Gastroesophageal sphincter (tissue), 4 donors: ENCODE results near the gene DLK2. TPM values are rescaled to one million over a fixed set of nuclear protein-coding genes. Genes with fewer than 3 reads are reported as not detected.
"Not testable (repeated sequence)": the region's sequence is repeated elsewhere in the genome, so short reads cannot be mapped to it uniquely, and the experiment has no call there.

Experiments
- ATAC-seq: fragments of 150-250 bp; one replicate; pipeline ENCODE4 v1.9.1; 2016; ENCODE audit warnings: mild to moderate bottlenecking, moderate library complexity
- H3K27ac ChIP-seq, 4 donors: fragments of 200-600 bp; sonication (generic) in 3 of 4; 1 replicate in 3 of 4; 2 replicates in 1 of 4; pipeline ENCODE4 v1.5.1; 2016 to 2019
- H3K27me3 ChIP-seq: fragments of 200-600 bp; sonication (generic); one replicate; pipeline ENCODE4 v1.5.1; 2019
- H3K36me3 ChIP-seq, 2 donors: fragments of 200-600 bp; sonication (generic); one replicate each; pipeline ENCODE4 v1.5.1; 2019; ENCODE audit warnings: control low read depth in 1 of 2
- H3K4me1 ChIP-seq, 3 donors: fragments of 200-600 bp; sonication (generic); 1 replicate in 2 of 3; 2 replicates in 1 of 3; pipeline ENCODE4 v1.5.1; 2016 to 2019; ENCODE audit warnings: control low read depth in 2 of 3
- H3K4me3 ChIP-seq, 2 donors: fragments of 200-600 bp; sonication (generic); one replicate each; pipeline ENCODE4 v1.5.1; 2019; ENCODE audit warnings: mild to moderate bottlenecking in 1 of 2, moderate library complexity in 1 of 2
- H3K9me3 ChIP-seq, 3 donors: fragments of 200-600 bp; sonication (generic); one replicate each; pipeline ENCODE4 v1.5.1; 2017 to 2019; ENCODE audit warnings: control low read depth in 2 of 3
- EP300 ChIP-seq: sonication (generic); formaldehyde crosslinking; IDR thresholded peaks from one replicate; pipeline ENCODE4 v1.6.1; 2017; ENCODE audit warnings: antibody characterized with exemption, mild to moderate bottlenecking
- POLR2A ChIP-seq, 2 donors: fragments of 450-650 bp; IDR thresholded peaks; one replicate each; pipeline ENCODE4 v1.6.1; 2017; ENCODE audit warnings: antibody characterized with exemption in 2 of 2, mild to moderate bottlenecking in 2 of 2, moderate library complexity in 1 of 2
- POLR2AphosphoS5 ChIP-seq: sonication (generic); formaldehyde crosslinking; IDR thresholded peaks from one replicate; pipeline ENCODE4 v1.6.1; 2017; ENCODE audit warnings: antibody characterized with exemption
- WGBS, 2 donors: methylation state at CpG; one replicate each; pipeline ENCODE4 v1.1.5; 2018; ENCODE audit warnings: low coverage in 1 of 2; 5-methylcytosine and 5-hydroxymethylcytosine counted together
- total RNA-seq, 4 donors: library from RNA; depleted of rRNA; stranded (reverse); fragments of >200 nt; gene quantifications; one replicate each; pipeline ENCODE4 v1.1.0, GENCODE V29; 2016
- TF ChIP-seq, protein P1 (sequence below), 4 experiments: fragments of 200-600 bp in 2 of 4; fragments of 450-650 bp in 2 of 4; sonication (generic) in 1 of 4; IDR thresholded peaks; one replicate each; pipeline ENCODE4 v1.5.1; 2017 to 2019; ENCODE audit warnings: antibody characterized with exemption in 4 of 4, mild to moderate bottlenecking in 2 of 4, moderate library complexity in 2 of 4

DLK2 gene
- total RNA-seq, 4 donors from 2014 or later, result 0.54 TPM; not detected in 3

DNA sequence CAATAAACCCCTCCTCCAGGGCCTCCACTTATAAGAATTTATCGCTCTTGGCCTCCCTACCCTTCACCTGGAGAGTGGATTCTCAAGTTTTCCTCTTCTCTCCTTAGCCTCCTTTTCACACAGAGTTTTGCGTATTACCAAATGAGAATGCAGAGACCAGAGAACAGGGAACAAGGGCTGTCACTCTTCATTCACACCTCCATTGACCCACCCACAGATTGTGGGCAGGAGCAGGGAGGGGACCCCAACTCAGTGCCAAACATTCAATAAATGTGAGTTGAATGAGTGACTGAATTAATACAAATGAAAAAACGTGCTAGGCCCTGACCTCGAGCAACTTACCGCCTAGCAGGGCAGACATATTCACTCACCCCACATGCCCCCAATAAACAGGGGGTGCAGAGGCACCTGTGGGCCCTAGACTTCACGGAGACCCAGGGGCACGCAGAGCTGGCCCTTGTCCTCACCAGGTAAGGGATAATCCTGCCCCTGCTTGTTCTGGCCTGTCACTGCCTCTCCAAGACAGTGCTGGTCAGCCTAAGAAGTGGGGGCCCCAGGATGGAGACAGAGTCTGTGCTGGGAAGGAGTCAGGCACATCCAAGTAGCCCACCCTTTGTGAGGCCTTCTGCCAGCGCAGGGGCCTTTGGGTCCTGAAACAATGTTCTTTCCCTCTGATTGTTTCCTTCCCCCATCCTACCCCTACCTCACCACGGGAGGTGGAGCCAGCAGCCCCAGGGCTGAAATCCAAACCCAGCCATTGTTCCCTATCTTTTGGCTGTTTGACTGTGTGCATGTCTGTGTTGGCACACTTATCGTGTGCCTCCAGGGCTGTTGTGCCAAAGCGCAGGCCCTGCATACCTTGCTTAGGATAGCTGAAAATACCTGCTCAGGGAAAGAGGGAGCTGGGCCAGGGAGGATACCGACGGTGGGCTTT lies 13.7 kb upstream of the DLK2 start:
- no peaks in the 10 kb centered on the region for H3K4me1 ChIP-seq

DNA sequence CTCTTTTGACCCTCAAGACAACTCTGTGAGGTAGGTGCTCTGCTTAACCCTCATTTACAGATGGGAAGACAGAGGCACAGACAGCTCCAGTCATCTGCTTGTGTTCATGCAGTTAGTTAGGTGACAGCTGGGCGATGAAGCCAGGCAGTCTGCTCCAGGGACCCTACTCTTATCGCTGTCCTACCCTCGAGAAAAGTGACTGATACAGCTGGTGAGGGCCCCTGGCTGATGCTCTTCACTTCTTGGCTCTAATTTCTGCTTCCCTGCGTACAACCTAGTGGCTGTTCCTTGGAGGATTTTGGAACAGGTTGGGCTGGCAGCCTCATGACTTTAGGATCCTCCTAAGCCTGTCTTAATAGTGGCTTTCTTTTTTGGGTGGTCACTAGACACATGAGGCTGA lies 12.9 kb upstream of the DLK2 start:
- TF ChIP-seq POLR2A (IDR thresholded peaks at IDR 0.05) (no peak), POLR2AphosphoS5 (no peak)
- peaks cover 65% of the 10 kb centered on the region for H3K27me3 ChIP-seq
- H3K27ac ChIP-seq, result no peak overlapping the region
- no peaks in the 10 kb centered on the region for H3K36me3 ChIP-seq
- no peaks in the 10 kb centered on the region for H3K9me3 ChIP-seq
- no peaks in the 10 kb centered on the region for H3K4me1 ChIP-seq
- 43 to 70% methylated on average over 1 to 2 of the region's 4 CpGs for WGBS, 2 donors
- ATAC-seq, result no peak
- H3K4me3 ChIP-seq, result no peak overlapping the region

More for the DNA sequence above, 13.7 kb upstream of the DLK2 start:
- WGBS, 2 donors, result 67 to 68% methylated on average over 5 to 10 of the region's 13 CpGs
- peaks cover 58% of the 10 kb centered on the region for H3K27me3 ChIP-seq
- H3K4me3 ChIP-seq, result no peak overlapping the region
- TF ChIP-seq, protein P1, sequence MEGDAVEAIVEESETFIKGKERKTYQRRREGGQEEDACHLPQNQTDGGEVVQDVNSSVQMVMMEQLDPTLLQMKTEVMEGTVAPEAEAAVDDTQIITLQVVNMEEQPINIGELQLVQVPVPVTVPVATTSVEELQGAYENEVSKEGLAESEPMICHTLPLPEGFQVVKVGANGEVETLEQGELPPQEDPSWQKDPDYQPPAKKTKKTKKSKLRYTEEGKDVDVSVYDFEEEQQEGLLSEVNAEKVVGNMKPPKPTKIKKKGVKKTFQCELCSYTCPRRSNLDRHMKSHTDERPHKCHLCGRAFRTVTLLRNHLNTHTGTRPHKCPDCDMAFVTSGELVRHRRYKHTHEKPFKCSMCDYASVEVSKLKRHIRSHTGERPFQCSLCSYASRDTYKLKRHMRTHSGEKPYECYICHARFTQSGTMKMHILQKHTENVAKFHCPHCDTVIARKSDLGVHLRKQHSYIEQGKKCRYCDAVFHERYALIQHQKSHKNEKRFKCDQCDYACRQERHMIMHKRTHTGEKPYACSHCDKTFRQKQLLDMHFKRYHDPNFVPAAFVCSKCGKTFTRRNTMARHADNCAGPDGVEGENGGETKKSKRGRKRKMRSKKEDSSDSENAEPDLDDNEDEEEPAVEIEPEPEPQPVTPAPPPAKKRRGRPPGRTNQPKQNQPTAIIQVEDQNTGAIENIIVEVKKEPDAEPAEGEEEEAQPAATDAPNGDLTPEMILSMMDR (IDR thresholded peaks at IDR 0.05), result no peak
- TF ChIP-seq POLR2A (IDR thresholded peaks at IDR 0.05) (no peak), POLR2AphosphoS5 (no peak), EP300 (no peak)
- no peak overlapping the region for H3K27ac ChIP-seq
- ATAC-seq, result no peak
- no peaks in the 10 kb centered on the region for H3K36me3 ChIP-seq
- H3K9me3 ChIP-seq, result no peaks in the 10 kb centered on the region

DNA sequence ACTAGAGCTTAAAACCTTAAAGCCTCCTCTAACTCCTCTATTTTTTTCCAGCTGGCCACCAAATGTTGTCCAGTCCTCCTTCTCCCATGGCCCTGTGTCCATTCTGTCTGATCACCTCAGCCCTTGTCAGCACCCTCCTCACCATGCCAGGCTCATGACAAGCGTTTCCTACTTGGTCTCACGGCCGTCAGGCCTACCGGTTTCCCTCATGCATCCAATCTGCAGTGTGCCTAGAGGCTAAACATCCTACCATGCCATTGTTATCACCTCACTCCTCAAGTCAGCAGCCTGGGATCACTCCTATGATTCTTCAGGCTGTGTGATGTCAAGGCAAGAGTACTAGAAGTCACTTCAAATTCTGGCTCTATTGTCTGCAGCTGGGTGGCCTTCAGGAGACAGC lies 12.4 kb upstream of the DLK2 start:
- ATAC-seq, result no peak

DNA sequence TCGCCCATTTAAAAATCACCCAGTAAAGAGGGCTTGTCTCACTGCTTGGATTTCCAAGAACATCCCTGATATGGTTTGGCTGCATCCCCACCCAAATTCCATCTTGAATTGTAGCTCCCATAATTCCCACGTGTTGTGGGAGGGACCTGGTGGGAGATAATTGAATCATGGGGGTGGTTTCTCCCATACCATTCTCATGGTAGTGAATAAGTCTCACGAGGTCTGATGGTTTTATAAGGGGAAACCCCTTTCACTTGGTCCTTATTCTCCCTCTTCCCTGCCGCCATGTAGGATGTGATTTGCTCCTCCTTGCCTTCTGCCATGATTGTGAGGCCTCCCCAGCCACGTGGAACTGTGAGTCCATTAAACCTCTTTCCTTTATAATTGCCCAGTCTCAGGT lies 11.9 kb upstream of the DLK2 start:
- peaks cover 74% of the 10 kb centered on the region for H3K27me3 ChIP-seq
- not testable (repeated sequence) for H3K9me3 ChIP-seq, H3K27ac ChIP-seq, H3K4me3 ChIP-seq, ATAC-seq, H3K4me1 ChIP-seq, H3K36me3 ChIP-seq
- WGBS, 2 donors, result 63 to 78% methylated on average over 3 to 4 of the region's 5 CpGs

More for the DNA sequence above, 12.4 kb upstream of the DLK2 start:
- Histone ChIP-seq H3K4me3 (no peak overlapping the region), H3K36me3 (no peaks in the 10 kb centered on the region), H3K27ac (no peak overlapping the region), H3K27me3 (peaks cover 70% of the 10 kb centered on the region), H3K9me3 (no peaks in the 10 kb centered on the region), H3K4me1 (no peaks in the 10 kb centered on the region)
- TF ChIP-seq EP300 (no peak), POLR2AphosphoS5 (no peak), POLR2A (IDR thresholded peaks at IDR 0.05) (no peak)
- TF ChIP-seq, protein P1 (IDR thresholded peaks at IDR 0.05), result no peak
- 60 to 71% methylated on average over 1 to 3 of the region's 4 CpGs for WGBS, 2 donors

DNA sequence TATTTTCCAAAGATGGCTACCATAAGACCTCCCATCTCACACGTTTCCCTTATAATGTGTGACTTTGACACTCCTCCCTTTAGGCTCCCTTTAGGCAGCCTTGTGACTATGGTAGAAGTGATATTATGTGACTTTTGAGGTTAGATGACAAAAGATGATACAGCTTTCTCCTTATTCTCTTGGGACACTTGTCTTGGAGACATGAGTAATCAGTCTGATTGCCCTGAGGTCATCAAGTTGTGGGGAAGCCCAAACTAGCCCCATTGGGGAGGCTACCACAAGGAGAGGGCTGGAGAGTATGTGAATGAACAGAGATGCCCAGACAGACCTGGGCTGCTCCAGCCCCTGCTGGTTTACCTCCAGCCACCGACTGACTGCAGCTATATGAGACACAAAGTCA lies 10.6 kb upstream of the DLK2 start:
- Histone ChIP-seq H3K36me3 (no peaks in the 10 kb centered on the region), H3K27me3 (peaks cover 84% of the 10 kb centered on the region), H3K4me3 (no peak overlapping the region), H3K4me1 (no peaks in the 10 kb centered on the region), H3K9me3 (no peaks in the 10 kb centered on the region), H3K27ac (no peak overlapping the region)
- TF ChIP-seq POLR2AphosphoS5 (no peak), POLR2A (IDR thresholded peaks at IDR 0.05) (no peak), EP300 (no peak)
- TF ChIP-seq, protein P1 (IDR thresholded peaks at IDR 0.05), result no peak
- ATAC-seq, result no peak
- 56 to 63% methylated on average over 1 of the region's 2 CpGs for WGBS, 2 donors

DNA sequence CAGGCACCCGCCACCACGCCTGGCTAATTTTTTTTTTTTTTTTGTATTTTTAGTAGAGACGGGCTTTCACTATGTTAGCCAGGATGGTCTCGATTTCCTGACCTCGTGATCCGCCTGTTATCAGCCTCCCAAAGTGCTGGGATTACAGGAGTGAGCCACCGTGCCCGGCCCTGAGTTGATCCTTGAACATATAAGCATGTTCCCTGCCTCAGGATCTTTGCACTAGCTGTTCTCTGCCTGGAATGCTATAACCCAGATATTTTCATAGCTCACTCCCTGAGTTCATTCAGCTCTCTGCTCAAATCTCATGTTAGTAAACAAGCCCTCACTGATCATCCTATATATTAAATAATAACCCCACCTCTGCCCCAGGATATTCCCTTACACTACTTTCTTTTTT lies 9.0 kb upstream of the DLK2 start:
- Histone ChIP-seq H3K4me3 (no peak overlapping the region), H3K9me3 (no peaks in the 10 kb centered on the region), H3K4me1 (no peaks in the 10 kb centered on the region), H3K36me3 (no peaks in the 10 kb centered on the region), H3K27me3 (peaks cover 85% of the 10 kb centered on the region), H3K27ac (no peak overlapping the region)
- TF ChIP-seq EP300, result no peak
- TF ChIP-seq POLR2A (IDR thresholded peaks at IDR 0.05), result no peak
- no peak for TF ChIP-seq POLR2AphosphoS5
- TF ChIP-seq, protein P1 (IDR thresholded peaks at IDR 0.05), result no peak
- WGBS, 2 donors, result 80% methylated on average over 8 of the region's 8 CpGs; no CpG with 5 or more reads in 1 of the 2 donors
- no peak for ATAC-seq
